ENCODE data around the gene MEGF9.
"Not testable (repeated sequence)": the region's sequence is repeated elsewhere in the genome, so short reads cannot be mapped to it uniquely, and the experiment has no call there.

MEGF9 gene

GRCh38 chr9:120635011-120635410, 79.3 kb downstream of the MEGF9 start:
- in situ Hi-C loops (cut with MboI; ENCODE audit: low sequenced_read_pairs), result no loop called here

- in situ Hi-C loops (cut with MboI; ENCODE audit: low sequenced_read_pairs), result no loop called here
Observed at GRCh38 chr9:120630333-120630732, 83.9 kb downstream of the MEGF9 start.

- in situ Hi-C loops (cut with MboI; ENCODE audit: low sequenced_read_pairs), result not testable (repeated sequence)
Observed at GRCh38 chr9:120628925-120629497, 85.3 kb downstream of the MEGF9 start.

GRCh38 chr9:120628207-120628924, 85.9 kb downstream of the MEGF9 start:
- in situ Hi-C loops (cut with MboI; ENCODE audit: low sequenced_read_pairs), result no loop called here

GRCh38 chr9:120627073-120627472, 87.2 kb downstream of the MEGF9 start:
- in situ Hi-C loops (cut with MboI; ENCODE audit: low sequenced_read_pairs), result no loop called here

- in situ Hi-C loops (cut with MboI; ENCODE audit: low sequenced_read_pairs), result no loop called here
Observed at GRCh38 chr9:120626512-120626911, 87.8 kb downstream of the MEGF9 start.

DNA sequence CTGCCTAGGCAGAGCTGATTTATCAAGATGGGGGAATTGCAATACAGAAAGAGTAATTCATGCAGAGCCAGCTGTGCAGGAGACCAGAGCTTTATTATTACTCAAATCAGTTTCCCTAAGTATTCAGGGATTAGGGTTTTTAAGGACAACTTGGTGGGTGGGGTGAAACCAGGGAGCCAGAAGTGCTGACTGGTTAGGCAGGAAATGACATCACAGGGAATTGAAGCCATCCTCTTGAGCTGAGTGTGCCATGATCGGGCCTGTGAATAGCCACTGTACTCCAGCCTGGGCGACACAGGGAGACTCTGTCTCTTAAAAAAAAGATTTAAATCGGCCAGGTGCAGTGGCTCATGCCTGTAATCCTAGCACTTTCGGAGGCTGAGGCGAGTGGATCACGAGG, 89.0 kb downstream of the MEGF9 start:
- in situ Hi-C loops (cut with MboI; ENCODE audit: low sequenced_read_pairs), result no loop called here

GRCh38 chr9:120622790-120623189, 91.5 kb downstream of the MEGF9 start:
- in situ Hi-C loops (cut with MboI; ENCODE audit: low sequenced_read_pairs), result no loop called here

DNA sequence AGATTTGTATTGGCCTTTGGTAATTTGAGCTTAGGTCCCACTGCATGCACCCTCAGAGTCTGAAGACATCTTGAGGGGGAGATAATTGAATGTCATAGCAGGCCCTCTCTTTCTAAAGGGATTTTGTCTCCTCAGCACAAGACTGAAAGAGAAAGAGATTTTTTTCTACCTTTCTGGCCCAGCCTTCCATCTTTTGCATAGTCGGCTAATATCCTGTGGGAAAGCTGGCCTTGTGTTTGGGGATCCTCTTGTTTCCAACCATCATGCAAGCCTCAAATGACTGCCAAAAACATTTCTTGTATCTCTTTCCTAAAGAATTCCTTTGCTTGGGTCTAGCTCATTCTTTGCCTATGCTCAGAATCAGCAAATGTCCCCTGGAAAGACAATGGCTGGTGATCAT, 92.3 kb downstream of the MEGF9 start:
- in situ Hi-C loops (cut with MboI; ENCODE audit: low sequenced_read_pairs), result no loop called here

GRCh38 chr9:120619751-120620655, 94.3 kb downstream of the MEGF9 start:
- in situ Hi-C loops (cut with MboI; ENCODE audit: low sequenced_read_pairs), result no loop called here

GRCh38 chr9:120616966-120617935, 97.0 kb downstream of the MEGF9 start:
- in situ Hi-C loops (cut with MboI; ENCODE audit: low sequenced_read_pairs), result no loop called here

GRCh38 chr9:120612218-120612617, 102.1 kb downstream of the MEGF9 start:
- in situ Hi-C loops (cut with MboI; ENCODE audit: low sequenced_read_pairs), result no loop called here

GRCh38 chr9:120611690-120612068, 102.6 kb downstream of the MEGF9 start:
- in situ Hi-C loops (cut with MboI; ENCODE audit: low sequenced_read_pairs), result no loop called here

DNA sequence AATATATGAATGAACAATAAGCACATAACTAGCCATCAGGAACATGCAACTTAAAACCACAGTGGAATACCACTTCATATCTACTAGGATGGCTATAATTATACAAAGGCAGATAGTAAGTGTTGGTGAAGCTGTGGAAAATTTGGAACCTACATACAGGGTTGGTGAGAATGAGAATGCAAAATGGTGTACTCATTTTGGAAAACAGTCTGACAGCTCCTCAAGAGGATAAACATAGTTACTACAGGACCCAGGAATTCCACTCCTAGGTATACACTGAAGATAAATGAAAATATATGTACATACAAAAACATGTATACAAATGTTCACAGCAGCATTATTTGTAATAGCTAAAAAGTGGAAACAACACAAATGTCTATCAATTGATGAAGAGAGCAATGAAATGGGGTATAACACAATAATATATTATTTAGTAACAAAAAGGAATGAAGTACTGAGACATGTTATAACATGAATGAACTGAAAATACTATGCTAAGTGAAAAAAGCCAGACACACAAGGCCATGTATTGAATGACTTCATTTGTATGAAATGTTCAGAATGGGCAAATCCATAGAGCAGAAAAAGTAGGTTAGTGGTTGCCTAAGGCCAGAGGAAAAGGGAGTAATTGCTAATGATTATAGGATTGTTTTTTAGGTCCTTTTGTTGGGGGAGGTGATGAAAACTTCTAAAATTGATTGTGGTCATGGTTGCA, 103.1 kb downstream of the MEGF9 start:
- in situ Hi-C loops (cut with MboI; ENCODE audit: low sequenced_read_pairs), result no loop called here

GRCh38 chr9:120609636-120610035, 104.6 kb downstream of the MEGF9 start:
- in situ Hi-C loops (cut with MboI; ENCODE audit: low sequenced_read_pairs), result no loop called here

DNA sequence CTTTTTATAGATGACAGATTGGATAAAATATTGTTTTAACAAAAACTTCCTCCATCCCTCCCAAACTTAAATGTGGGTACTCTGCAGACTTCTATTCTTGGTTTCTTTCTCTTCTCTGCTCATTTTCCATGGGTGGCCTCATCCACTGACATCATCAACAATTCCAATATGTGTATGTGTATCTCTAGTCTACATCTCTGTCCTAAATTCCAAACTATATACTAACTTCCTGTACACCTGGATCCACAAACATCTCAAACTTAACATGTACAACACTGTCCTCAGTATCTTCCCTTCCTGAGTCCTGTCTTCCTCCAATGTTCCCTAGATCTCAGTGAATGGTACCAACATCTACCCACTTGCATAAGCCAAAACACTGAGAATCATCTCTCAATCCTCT, 105.8 kb downstream of the MEGF9 start:
- in situ Hi-C loops (cut with MboI; ENCODE audit: low sequenced_read_pairs), result no loop called here

DNA sequence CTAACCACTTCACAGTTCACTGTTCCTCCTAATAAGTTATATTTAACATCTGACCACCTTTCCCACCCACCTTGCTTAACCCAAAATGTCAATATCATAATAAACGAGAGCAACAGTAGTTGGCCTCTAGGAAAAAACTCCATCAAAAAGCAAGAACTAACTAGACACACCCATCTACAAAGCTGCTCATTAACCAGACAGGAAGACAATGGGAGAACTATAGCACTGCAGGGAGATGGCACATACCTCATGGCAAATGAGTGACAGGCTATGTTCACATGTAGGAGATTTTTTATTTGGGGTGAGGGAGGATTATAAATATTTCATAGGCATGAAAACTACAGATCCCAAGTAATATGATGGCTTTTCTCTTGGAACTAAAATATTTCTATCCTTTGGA, 110.7 kb downstream of the MEGF9 start:
- in situ Hi-C loops (cut with MboI; ENCODE audit: low sequenced_read_pairs), result no loop called here

GRCh38 chr9:120603010-120603409, 111.3 kb downstream of the MEGF9 start:
- in situ Hi-C loops (cut with MboI; ENCODE audit: low sequenced_read_pairs), result no loop called here

- in situ Hi-C loops (cut with MboI; ENCODE audit: low sequenced_read_pairs), result no loop called here
Observed at GRCh38 chr9:120593955-120594277, 120.4 kb downstream of the MEGF9 start.

DNA sequence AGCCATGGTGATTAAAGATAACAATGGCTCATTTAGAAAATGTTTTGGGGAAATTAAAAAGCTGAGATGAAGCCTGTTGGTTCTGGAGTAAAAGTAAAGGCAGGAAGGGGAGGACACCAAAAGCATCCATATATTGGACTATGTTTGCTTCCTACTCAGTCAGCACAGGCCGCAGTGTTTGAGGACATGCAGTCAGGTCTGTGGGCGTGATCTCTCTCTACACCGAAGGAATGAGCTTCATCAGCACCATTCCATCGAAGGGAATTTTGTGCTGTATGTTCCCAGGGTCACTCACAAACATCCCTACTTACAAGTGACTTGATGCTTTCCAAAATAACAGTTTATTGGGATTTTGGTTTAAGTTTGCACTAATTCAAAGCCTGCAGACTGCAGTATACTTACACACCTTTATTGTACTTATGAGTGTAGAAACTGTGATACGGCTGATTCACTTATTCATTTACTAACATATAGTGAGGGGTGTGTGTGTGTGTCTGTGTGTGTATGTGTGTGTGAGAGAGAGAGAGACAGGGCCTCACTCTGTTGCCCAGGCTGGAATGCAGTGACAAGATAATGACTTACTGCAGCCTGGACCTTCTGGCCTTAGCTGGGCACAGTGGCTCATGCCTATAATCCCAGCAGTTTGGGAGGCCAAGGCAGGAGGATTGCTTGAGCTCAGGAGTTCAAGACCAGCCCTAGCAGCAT, 120.9 kb downstream of the MEGF9 start:
- in situ Hi-C loops (cut with MboI; ENCODE audit: low sequenced_read_pairs), result no loop called here
